IPS-NIHi7 (cell line): ENCODE results near the gene RPLP2.
A peak's percentile ranks its signal among the peaks of the same experiment; 100 is the strongest.

Experiments
- DNase-seq: peaks from one replicate; pipeline ENCODE4 v3.0.0; 2012; ENCODE audit warnings: mixed read lengths; ENCODE audit errors: extremely low spot score

Gene RPLP2

DNA sequence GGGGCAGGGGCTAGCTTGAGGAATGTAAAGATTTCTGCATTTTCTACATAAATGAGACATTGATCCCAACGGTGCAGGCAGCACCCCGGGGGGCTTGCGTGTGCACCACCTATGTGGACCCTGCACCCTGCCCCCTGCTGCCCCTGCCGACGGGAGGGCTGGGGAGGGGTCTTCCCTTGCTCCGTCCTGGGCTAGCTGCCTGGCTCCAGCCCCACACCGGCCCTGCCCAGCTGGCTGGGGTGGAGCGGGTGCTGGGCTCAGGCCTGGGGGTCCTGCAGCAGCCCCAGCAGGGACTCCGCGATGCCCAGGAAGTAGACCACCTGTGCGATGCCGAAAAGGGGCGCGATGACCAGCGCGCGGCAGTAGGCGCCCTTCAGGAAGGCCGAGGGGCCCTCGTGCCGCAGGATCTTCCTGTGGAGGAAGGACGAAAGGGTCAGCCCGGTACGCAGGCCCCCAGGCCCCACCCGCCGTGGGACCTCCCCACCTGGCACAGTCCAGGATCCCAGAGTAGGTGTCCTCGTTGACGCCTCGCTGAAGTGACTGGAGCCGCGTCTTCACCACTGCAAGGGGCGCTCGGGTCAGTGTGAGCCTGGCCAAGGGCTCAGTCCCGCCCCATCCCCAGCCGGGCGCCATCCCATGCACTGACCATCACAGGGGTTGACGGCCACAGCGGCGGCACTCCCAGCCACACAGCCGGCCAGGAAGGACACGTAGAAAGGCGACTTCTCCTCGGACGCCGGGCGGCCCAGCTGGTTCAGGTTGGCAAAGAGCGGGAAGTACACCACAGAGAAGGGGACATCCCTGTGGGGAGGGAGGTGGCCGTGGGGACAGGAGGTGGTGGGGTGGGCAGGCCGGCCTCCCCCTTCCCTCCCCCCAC is 17.9 kb upstream of the RPLP2 start:
- no peak for DNase-seq

DNA sequence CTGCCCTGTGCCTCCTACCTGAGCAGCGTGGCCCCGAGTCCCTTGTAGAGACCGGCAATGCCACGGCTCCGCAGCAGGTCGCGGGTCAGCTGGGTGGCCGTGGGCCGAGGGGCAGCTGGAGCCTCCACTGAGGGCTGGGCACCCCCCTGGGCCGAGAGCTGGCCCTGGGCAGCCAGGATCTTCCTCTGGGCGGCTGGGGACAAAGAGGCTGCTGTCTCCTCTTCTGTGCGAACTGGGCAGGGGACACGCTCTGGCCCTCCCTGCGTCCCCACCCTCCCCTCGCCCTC is 17.3 kb upstream of the RPLP2 start:
- DNase-seq: no peak

DNA sequence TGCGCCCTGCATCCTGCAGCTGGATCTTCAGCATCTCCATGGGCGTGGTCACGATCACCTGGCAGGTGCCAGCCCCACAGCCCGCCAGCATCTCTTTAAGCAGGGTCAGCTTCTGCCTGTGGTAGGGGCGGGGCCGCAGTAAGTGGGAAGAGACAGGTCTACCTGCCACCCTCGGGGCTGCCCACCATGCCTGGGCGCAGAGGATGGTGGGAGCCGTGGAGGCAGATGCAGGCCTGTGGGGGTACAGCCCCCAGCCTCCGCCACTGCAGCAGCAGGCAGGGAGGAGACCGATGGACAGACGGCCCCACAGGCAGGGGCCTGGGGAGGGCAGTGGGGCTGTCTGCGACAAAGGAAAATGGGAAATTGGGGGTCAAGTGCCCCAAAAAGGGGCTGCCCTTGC is 16.9 kb upstream of the RPLP2 start:
- no peak for DNase-seq

DNA sequence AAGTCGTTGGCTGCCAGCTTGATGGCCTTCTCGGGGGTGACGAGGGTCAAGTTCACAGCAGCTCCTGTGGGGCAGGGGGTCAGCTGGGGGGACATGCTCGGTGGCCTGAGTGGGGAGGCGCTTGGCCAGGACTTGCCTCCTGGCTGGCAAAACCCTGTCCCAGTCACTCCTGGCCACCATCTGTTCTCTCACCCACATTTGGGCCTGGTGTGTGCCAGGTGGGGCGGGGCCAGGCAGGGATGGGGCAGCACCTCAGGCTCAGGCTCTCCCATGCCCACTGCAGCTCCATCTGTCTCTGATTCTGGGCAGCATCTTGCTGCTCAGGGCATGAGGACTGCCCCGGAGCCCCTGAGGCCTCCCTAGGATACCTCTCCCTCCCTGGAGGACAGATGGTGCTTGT is 16.2 kb upstream of the RPLP2 start:
- DNase-seq: no peak

DNA sequence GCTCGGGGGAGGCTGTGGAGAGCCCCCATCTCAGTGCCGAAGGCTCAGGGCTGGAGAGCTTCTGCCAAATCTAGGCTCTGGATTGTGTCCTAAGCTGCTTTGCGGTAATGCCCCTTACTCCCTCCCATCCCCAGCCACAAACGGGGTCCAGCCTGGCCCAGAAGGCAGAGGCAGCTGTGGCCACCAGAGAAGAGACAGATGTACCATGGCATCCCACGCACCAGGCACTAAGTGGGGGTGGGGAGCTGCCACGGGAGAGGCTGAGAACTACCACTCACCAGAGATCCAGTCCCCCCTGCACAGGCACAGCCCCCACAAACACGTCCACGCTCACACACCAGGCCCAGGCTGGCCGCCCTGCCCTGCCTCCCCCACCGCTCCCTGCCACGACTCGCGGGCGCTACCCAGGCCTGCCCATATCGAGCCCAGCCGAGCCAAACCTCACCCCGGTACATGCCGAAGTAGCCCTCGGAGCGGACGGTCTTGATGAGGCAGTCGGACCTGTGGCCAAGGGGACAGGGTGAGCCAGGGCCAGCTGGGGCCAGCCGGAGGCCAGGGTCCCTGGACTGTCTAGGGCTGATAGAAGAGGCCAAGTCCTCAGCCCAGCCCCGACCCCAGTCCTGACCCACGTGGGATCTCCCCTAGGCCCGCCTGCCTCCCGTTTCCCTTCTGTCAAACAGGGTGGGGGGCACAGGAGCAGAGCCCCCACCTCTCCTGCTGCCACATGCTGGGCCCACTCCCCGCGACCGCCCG is 15.6 kb upstream of the RPLP2 start:
- no peak for DNase-seq

DNA sequence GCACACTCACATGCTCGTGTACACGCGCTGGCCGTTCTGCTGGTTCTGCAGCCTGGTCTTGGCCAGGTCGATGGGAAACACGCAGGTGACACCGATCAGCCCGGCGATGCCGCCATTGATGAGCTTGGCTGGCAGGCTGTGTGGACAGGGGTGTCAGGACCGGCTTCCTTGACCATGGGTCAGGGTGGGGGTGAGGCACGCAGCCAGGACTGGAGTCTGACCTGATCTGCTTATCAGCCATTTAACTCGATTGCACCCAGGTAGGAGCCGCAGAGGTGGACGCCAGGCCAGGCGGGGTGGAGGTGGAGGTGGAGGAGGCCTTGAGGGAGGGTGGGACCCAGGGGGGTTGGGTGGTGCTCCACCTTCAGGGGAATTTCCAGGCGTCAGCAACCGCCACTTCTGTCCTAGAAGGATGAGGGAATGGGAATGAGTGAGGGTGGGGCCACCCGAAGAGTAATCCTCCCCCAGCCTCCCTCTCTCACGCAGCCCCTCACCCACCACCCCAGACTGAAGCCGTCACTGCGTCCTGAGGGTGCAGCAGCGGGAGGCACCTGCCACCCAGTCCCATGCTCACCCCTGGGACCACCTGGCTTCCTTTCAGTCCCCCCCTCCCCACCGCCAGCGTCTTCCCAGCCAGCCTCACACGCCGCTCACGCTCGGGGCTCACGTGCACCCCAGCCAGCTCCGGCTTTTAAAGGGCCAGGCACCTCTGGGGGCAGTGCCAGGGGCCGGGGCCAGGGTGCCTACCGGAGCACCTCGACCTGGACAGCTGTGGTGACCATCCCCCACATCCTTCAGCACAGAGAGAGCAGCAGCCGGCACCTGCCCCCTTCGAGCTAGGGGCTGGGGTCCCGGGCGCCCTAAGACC is 14.8 kb upstream of the RPLP2 start:
- no peak for DNase-seq

DNA sequence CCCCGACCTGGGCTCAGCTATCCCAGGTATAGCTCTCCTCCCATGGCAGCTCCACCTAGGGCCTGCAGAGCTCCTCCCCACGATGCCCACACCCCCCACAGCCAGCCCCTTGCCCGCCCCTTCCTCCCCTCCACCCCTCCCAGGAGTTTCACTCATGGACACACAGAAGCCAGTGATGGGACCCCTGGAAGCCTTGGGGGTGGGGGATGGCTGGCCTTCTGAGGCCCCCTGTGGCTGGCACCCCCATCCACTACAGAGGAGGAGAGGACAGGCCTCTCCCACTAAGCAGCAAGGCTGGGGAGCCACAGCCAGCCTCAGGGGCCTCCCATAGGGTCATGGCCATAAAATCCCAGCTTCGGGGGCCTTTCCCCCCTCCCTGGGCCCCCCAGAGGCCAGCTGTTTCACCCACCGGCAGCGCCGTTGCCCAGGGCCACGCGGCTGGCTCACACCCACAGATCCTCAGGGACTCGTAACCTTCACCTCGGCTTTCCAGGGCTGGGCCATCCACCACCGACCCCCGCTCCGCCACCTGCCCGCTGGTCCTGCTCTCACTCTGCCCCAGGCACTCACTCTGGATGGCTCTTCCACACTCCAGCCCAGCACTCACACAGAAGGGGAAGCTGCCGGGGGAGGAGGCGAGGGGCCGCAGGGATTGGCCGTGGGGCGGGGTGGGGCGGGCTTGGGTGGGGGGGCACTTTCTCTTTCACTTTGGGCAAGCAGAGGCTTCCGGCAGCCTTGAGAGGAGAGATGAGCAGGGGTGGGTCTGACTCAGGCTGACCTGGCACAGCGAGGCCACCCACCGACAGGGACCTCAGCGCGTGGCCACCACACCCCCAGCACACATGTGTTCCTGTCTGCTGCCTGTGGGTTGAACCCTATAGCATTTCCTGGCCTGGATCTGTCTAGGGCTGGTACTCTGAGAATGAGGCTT is 13.9 kb upstream of the RPLP2 start:
- DNase-seq: peak; percentile 45

DNA sequence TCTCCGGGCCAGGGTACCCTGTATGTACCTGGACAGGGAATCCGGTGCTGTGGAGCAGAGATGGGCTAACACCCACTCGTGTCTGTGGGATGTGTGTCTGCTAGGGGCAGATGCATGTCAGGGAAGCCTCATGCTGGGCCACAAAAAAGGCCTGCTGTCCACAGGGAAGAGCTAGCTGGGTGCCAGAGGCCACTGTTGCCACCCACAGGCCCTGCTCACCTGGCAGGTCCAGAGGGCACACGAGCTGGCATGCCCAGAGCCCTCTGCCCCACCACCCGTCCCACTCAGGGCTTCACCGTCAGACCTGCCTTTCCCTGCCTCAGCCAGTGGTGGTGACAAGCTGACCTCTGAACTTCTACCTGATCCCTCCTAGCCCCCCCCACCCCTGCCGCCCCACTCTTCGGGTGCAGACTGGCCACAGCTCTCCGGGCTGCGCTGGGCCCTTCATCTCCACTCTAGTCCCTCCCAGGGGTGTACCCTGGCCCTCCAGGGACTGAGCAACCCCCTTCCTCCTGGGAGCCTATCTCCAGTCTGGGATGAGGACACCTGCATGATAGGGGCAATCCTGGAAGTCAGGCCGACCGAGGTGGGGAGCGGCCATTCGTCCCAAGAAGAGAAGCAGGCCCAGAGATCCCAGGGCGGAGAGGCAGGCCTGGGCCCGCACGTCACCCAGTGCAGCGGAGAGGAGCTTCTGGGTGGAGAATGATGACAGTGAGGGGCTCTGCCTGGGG is 13.0 kb upstream of the RPLP2 start:
- no peak for DNase-seq

DNA sequence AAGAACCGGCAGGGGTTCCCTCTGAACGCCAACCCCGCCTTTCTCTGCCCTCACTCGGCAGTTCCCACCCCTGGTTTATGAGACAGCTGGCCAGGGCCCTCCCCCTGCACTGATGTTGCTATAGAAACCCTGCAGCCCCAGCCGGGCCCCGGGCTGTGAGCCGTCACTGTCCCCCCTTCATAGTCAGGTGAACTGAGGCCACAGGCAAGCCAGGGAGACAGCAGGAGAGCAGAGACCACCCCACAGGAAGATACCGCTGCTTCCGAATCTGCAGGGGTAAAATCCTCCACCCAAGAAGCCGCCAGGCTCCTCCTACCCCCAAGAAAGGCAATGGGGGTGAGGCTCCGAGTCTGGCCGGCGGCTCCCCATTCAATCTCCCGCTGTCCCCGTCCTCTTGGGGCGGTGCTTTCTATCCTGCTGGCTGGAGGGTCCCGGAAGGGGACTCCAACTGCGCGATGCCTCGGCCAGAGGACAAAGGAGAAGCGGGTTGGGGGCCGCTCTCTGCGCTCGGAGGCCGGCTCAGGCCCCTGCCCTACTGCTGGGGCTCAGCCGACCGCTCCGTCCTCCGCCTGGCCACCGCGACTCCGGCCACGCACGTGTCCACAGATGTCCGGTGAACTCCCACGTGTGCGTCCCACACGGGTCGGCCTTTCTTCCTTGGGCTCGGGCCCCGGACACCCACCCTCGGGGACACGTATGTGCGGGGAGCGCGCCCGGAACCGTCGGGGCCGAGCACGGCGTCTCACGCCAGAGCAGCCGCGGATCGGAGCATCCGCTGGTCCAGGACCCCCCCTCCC is 12.3 kb upstream of the RPLP2 start:
- peak; percentile 74 for DNase-seq

DNA sequence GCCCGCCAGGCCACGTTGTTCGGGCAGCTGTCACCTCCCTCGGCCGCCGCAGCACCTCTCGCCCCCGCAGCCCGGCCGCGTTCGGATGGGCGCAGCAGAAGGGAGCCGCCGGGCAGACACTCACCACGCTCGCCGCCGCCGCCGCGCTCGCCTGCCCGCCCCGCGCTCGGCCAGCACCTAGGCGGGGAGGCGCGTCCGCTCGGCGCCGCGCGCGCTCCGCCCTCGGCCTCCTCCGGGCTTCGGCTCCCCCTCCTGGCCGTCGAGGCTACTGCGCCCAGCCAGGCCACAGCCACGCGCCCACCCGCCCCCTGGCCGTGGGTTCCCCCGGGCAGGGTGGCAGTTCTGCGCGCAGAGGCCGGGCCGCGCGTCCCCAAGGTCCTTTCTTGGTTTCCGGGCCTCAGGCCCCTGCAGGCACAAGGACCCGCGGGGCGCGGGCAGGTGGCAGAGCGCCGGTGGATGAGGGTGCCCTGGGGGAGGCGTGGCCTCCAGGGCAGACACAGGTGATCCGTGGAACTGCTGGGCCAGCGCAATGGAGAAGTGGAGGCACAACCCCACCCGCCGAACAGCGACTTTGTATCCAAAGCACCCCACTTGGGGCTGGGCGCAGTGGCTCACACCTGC is 11.6 kb upstream of the RPLP2 start, which contains the start of gene SLC25A22:
Gene SLC25A22, minus strand, starts transcription at position 189 of the 621 bp plus-strand sequence. CDS start 3,275 bp downstream, outside the sequence.
- DNase-seq: peak; percentile 93

DNA sequence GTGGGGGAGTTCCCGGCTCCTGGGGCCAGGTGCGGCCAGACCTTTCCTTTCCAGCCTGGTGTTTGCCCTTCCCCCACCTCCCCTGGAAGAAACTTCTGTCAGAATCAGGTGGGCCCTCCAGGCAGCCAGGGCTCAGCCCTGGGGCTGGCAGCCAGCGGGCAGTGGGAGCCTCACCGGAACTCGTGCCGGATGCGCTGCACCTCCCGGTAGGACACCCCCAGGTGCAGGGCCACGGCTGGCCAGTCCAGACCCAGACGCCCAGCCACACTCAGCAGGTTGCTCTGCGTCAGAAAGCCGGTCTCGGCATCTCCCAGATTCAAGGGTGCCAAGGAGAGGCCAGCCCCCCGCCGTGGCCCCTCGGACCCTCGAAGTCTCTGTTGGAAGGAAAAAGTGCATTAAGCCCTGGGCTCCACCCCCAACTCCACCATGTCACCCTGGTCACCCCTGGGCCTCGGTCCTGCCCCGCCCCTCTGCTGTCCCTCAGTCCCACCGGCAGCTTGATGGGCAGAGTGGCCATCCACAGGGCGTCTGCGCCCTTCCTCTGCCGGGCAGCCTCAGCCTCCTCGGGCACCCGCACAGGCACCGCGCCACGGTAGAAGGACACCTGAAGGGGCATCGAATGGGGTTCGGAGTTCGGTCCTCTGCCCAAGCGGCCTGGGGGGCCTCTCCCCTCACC is 10.0 kb upstream of the RPLP2 start:
- no peak for DNase-seq

DNA sequence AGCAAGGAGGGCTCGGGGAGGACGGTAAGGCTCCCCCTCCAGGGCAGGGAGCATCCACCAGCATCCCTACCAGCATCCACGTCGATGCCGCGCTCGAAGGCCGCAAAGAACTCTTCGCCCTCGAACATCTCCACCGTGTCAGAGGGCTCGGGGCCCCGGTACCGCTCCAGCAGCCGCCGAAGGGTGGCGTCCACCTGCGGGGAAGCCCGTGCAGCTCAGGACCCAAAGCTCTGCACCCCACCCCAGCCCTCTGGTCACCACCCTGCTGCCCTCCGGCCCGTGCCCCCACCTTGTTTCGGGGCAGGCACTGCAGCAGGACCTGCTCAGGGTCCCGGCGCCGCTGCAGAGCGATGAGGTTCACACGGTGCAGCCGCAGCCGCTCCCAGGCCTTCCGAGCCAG is 9.3 kb upstream of the RPLP2 start:
- DNase-seq: no peak

DNA sequence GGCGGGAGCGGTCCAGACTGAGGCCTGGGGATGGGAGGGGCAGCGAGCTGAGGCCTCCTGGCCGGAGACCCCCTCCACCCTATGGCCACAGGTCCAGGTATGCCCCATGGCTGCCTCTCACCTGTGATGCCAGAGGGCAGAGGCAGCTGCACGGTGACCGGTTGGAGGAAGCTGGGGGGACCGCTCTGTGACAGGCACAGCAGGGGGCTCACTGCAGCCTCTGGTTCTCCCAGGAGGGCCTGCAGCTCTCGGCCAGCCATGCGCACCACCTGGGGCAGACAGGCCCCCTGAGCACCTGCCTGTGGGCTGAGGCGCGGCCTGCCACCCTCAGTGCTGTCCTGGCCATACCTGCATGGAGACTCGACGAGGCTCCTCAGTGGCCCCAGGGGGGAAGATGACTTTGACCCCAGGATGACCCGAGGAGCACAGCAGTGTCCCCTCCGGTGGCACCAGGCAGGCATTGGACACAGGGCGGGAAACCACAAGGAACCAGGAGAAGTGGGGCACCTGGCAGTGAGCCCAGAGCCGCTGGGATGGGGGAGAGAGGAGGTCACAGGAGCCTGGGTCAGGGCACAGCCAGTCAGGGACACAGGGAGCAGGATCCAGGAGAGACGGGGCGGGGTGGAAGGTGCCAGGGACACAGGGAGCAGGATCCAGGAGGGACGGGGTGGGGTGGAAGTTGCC is 8.5 kb upstream of the RPLP2 start:
- no peak for DNase-seq

DNA sequence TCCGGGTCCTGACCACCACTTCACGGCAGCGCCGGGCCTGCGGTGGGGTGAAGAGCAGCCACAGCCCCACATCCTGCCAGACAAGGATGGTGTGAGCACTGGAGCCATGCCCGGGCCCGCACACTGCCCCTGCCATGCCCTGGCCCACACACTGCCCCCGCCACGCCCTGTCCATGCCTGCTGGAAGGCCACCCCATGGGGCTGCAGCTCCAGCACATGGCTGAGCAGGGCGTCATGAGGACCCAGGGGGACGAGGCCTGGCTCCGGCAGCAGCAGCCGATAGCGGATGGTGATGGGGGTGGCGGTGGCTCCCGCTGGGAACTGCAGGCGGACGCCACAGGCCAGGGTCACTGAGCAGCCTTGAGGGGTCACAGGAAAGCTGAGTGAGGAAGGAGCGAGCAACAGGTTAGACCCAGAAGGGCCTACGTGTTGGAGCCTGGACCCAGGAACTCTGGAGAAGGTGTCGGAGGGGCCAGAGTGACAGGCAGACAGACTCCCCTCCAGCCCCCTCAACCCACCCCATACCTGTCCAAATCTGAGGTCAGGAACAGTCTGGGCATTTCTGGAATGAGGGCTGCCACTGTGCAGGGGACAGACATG is 7.6 kb upstream of the RPLP2 start:
- no peak for DNase-seq

DNA sequence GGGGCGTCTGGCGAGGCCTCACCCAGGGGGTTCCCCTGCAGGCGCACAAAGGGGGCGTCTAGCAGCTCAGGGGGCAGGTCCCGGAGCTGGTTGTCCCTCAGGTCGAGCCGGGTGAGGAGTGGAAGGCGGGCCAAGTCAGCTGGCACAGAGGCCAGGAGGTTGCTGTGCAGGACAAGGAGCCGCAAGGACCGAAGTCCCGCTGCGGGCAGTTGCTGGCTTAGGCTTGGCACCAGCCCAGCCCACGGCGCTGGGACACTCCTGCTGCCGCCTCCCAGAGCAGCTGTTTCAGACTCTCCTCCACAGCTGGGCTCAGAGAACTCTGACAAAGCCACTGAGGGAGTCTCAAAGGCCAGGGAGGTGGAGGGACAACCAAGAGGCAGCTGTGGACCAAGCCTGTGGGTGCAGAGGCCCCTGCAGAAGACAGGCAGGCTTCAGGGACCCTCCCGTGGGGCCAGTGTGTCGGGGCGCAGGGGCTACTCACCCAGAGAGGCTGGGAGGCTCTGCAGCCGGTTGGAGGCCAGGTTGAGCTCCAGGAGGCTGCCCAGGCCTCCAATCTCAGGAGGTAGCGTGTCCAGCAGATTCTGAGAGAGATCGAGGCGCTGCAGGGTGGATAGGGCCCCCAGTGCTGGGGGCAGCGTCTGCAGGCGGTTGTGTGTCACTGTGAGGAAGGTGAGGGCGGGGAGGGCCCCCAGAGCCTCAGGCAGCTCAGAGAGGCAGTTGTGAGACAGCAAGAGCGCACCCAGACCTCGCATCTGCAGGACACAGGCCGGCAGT is 6.9 kb upstream of the RPLP2 start:
- DNase-seq: no peak

DNA sequence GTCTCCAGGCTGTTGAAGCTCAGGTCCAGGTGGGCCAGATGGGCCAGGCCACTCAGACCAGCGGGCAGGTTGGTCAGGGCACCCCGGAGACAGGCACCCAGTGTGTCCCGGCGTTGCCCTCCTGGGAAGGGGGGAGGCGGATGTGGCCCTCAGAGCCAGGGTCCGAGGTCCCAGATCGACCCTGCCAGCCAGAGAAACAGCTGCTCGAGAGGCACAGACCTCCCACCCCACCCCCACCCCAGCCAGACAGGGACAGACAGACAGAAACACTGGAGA is 6.4 kb upstream of the RPLP2 start:
- DNase-seq: no peak
